Renal cortex interstitium (tissue), 11 donors: ENCODE data around the gene CDKAL1. TPM values are rescaled to one million over a fixed set of nuclear protein-coding genes. Genes with fewer than 3 reads are reported as not detected.
"Not testable (repeated sequence)": the region's sequence is repeated elsewhere in the genome, so short reads cannot be mapped to it uniquely, and the experiment has no call there.

ENCODE experiments used
- DNase-seq, 11 donors: peaks; one replicate each; pipeline ENCODE4 v3.0.0-alpha.2; 2013; ENCODE audit warnings: low read depth in 9 of 11, low spot score in 4 of 11; ENCODE audit errors: extremely low read depth in 1 of 11
- polyA plus RNA-seq, 3 donors: library from polyadenylated mRNA; unstranded; fragments of 120-200 nt; gene quantifications; one replicate each; pipeline ENCODE4 v1.2.1, GENCODE V29; 2013; ENCODE audit not compliant: insufficient read length in 3 of 3

Gene CDKAL1
- polyA plus RNA-seq, 3 donors = 18.2 to 20.5 (median 20.5) TPM

- no peak for DNase-seq
Observed at GRCh38 chr6:21241231-21242130, 707.2 kb downstream of the CDKAL1 start.

- DNase-seq = no peak
Observed at GRCh38 chr6:21244897-21245470, 710.7 kb downstream of the CDKAL1 start.

GRCh38 chr6:21245488-21245887 is 711.2 kb downstream of the CDKAL1 start:
- no peak for DNase-seq

- DNase-seq = no peak
Observed at GRCh38 chr6:21246075-21246474, 711.8 kb downstream of the CDKAL1 start.

- DNase-seq = not testable (repeated sequence)
Observed at GRCh38 chr6:21254460-21254859, 720.2 kb downstream of the CDKAL1 start.

- DNase-seq = no peak
Observed at GRCh38 chr6:21256197-21256596, 721.9 kb downstream of the CDKAL1 start.

GRCh38 chr6:21257125-21257524 is 722.9 kb downstream of the CDKAL1 start:
- DNase-seq = no peak

GRCh38 chr6:21258665-21259064 is 724.4 kb downstream of the CDKAL1 start:
- DNase-seq = no peak

- DNase-seq = no peak
Observed at GRCh38 chr6:21259660-21260059, 725.4 kb downstream of the CDKAL1 start.

GRCh38 chr6:21262504-21262903 is 728.2 kb downstream of the CDKAL1 start:
- DNase-seq = no peak

GRCh38 chr6:21263531-21264287 is 729.5 kb downstream of the CDKAL1 start:
- peak in 3 of 11 donors; percentile 23 to 38 (median 24) for DNase-seq

- DNase-seq = peak in 10 of 11 donors; percentile 20 to 83 (median 48)
Observed at GRCh38 chr6:21264288-21265033, 730.2 kb downstream of the CDKAL1 start.

GRCh38 chr6:21265034-21265729 is 730.9 kb downstream of the CDKAL1 start:
- peak in 2 of 11 donors; percentile 15 for DNase-seq

GRCh38 chr6:21265730-21266044 is 731.4 kb downstream of the CDKAL1 start:
- no peak for DNase-seq

- peak in 2 of 11 donors; percentile 13 to 19 for DNase-seq
Observed at GRCh38 chr6:21270636-21271201, 736.5 kb downstream of the CDKAL1 start.

GRCh38 chr6:21271428-21272155 is 737.3 kb downstream of the CDKAL1 start:
- DNase-seq = no peak

GRCh38 chr6:21273451-21273850 is 739.2 kb downstream of the CDKAL1 start:
- DNase-seq = no peak

- no peak for DNase-seq
Observed at GRCh38 chr6:21274851-21275250, 740.6 kb downstream of the CDKAL1 start.
